ENCODE data around the gene VGLL3.
"Not testable (repeated sequence)": the region's sequence is repeated elsewhere in the genome, so short reads cannot be mapped to it uniquely, and the experiment has no call there.

The VGLL3 gene, protein sequence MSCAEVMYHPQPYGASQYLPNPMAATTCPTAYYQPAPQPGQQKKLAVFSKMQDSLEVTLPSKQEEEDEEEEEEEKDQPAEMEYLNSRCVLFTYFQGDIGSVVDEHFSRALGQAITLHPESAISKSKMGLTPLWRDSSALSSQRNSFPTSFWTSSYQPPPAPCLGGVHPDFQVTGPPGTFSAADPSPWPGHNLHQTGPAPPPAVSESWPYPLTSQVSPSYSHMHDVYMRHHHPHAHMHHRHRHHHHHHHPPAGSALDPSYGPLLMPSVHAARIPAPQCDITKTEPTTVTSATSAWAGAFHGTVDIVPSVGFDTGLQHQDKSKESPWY

GRCh38 chr3:86990734-86991481 lies at the start of gene VGLL3:
TSS of gene VGLL3 (minus strand) at chr3:86991149. CDS start at chr3:86990743, 406 bp downstream.
- peak; percentile 51 for DNase-seq

GRCh38 chr3:87037652-87038051 lies 46.7 kb upstream of the VGLL3 start:
- DNase-seq = no peak

DNA sequence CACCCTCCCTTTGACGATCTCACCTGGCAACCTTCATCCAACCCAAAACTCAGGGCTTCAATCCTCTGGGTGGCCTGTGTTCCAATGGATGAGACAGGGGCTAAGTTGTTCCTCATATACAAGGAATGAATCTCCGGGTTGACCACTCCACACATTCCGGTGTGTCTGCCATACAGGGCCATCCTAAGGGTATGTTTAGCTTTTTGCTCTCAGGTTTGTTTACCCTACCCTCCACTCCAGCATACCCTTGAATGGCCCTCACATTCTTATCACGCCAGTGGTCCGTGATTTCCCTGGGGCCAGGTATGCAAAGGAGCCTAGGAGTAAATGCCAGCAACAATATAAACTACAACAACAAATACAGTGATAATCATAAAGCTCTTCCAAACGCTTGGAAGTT lies 45.7 kb upstream of the VGLL3 start:
- no peak for DNase-seq

DNA sequence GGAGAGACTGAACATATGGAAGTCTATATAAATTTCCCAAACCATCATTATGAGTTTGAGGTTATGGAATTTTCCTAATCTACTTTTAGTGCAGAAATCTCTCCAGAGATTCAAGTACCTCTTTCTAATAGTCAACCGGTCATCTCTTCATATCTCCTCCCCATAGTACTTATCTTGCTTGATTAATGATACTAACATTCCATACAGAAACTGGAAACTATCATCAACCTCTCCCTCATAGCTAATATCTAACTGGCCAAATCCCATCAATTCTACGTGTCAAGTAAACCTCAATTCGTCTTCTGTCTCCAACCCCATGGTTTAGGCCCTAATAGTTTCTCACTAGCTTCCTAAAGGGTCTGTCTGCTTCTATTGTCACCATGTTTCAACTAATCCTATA lies 44.4 kb upstream of the VGLL3 start:
- DNase-seq = no peak

- no peak for DNase-seq
Measured at GRCh38 chr3:87033205-87033604, 42.3 kb upstream of the VGLL3 start.

DNA sequence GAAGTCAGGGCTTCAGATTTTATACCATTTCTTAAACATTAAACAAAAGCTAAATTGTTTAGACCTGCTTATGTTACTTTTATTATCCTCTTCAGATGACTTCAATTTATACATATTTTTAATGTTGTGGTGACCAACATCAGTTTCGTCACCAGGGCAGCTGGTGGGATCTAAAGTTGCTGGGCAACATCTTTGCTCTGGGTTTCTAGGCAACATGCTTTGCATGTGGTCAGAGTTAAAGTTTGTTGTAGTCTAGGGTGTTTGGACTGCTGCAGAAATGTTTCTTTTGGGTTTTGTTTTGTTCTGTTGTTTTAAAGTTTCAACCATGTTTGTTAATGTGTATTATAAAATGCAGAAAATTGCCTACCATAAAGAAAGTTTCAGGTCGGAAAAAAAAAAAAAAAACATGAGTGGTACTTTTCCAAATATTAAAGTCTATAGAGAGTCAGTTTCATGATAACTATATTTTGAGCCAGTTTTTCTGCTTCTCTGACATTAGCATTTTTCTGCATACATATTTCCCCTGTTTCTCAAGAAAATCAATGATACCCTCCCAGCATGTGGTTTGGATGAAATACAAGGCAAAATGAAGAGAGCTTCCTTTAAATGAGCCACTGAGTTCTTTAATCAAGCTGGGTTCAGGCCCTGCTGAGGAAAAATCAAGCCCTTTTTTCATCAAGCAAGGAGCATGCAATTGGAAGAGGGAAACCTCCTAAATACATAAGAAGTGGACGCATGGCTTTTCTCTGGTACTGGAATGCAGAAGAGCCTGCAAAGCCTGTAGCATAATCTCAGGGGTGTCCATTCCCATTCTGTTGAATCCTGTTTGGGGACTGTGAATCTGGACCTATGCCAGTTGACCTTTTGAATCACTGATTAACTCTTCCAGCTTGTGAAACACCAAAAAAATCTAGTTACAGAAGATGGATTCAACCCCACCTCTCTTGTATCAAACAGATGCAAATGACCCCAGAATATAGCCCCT lies 35.0 kb upstream of the VGLL3 start:
- DNase-seq = no peak

GRCh38 chr3:87017370-87017769 lies 26.4 kb upstream of the VGLL3 start:
- DNase-seq = not testable (repeated sequence)

- no peak for DNase-seq
Measured at GRCh38 chr3:87009271-87009670, 18.3 kb upstream of the VGLL3 start.

DNA sequence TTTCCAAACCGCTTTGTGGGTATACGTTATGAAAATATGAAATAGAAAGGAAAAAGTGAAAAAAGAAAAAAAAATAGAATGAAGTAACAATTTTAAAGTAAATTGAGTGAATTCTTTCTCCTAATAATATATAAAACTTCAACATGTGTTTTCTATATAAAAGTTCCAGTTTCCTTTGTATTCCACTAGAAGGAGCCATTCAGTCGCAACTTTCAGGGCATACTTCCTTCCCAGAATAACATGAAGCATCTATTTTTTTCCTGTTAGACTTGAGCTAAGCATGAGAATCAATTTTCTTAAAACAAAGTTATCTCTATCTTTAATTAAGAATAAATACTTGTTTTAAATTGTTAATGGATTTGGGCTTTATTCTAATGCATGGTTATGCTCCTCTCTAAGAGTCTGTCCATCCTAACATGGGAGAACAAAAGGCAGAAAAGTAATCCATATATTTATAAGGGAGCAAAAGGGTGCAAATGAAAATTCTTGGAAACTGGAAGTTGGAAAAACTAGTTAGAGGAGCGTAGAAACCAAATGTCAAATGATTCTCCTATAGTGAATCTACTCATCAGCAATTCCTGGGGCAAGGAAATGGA lies 16.0 kb upstream of the VGLL3 start:
- DNase-seq = no peak

- DNase-seq = no peak
Measured at GRCh38 chr3:87004883-87005282, 13.9 kb upstream of the VGLL3 start.

GRCh38 chr3:87002346-87002745 lies 11.4 kb upstream of the VGLL3 start:
- DNase-seq = no peak

DNA sequence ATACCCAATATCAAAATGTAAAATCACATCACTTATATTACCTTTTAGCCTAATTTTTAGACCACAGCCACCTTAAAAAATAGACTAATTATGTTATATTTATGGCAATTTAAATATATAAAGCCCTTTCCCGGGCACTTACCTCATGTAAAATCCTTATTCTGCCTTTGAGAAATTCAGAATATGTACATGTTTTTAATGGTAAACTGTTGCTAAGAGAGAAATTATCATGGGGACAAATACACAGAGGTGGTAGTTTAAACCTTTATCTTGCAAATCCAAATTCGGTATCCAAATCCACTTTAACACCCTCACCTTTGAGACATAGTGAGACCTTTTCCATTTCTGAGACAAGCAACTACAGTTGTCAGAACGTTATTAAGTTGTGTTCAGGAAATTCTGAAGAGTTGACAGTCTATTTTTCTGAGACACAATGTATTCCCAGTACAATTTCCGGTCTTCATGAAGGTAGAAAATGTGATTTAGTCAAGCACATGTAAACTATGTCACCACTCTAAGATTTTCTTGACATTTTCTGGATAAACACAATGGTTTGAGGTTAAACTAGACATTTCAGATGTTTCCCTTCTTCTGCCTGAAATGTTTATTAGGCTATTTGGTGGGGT lies 10.6 kb upstream of the VGLL3 start:
- DNase-seq = no peak

GRCh38 chr3:87000940-87001339 lies 10.0 kb upstream of the VGLL3 start:
- DNase-seq = no peak

- DNase-seq = no peak
Measured at GRCh38 chr3:86998569-86998968, 7.6 kb upstream of the VGLL3 start.

GRCh38 chr3:86996261-86996955 lies 5.5 kb upstream of the VGLL3 start:
- no peak for DNase-seq

DNA sequence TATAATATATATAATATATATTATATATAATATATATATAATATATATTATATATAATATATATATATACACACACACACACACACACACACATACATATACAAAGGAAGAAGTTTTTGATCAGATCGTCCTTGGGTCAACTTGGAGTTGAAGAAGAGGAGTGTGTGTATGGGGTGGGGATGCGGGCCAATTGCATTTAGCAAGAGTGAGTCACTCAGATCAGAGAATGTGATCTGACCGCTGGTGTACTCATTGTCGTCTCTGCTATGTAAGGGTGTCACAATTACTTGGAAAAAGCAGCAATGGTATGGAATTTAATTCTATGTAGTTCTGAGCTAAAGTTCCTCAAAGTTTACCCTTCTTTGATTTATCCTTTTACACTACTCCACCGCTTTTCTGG lies 4.6 kb upstream of the VGLL3 start:
- DNase-seq = no peak

GRCh38 chr3:86993704-86994103 lies 2.8 kb upstream of the VGLL3 start:
- DNase-seq = no peak

GRCh38 chr3:86991840-86992435 lies 989 bp upstream of the VGLL3 start:
- DNase-seq = no peak

- DNase-seq = no peak
Measured at GRCh38 chr3:86991482-86991815, 500 bp upstream of the VGLL3 start.

DNA sequence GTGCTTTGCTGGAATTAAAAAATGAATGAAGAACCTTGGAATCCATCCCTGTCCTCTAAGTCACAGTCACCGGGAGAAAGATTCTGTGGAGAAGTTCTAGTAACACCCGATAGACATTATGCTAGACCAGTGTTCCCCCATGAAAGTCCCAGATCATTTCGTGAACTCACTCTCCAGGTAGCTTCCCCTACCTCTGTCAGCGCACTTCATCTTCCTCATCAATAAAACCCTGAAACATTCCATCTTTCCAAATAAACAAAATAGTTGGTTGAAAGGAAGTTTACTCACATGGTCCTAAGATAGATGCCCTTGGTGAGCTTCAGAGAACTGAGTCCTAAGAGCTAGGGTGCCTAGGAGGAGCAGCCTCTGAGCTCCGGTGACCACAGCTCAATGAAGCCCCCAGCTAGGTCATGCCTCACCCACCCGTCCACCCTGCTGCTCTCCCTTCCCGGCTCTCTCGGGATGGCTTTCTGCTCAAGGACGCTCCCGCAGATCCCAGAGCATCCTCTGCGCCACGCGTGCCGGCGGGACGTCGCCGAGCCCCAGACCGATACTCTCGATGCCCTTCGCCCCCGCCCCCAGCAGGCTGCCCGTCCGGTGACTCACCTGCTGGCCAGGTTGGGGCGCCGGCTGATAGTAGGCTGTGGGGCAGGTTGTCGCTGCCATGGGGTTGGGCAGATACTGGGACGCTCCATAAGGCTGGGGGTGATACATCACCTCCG lies 776 bp downstream of the VGLL3 start:
- no peak for DNase-seq

GRCh38 chr3:86989611-86990010 lies 1.3 kb downstream of the VGLL3 start:
- DNase-seq = no peak

Data from activated CD8-positive, alpha-beta memory T cell treated with anti-CD3 and anti-CD28 coated beads, Interleukin-2, amount 50 U/mL, for 48 hours (primary cell).